BLaER1 (cell line): ENCODE results near the gene MUC20.
"Not testable (repeated sequence)": the region's sequence is repeated elsewhere in the genome, so short reads cannot be mapped to it uniquely, and the experiment has no call there.

Experiments used
- H3K27ac ChIP-seq: shearing (Covaris generic); formaldehyde crosslinking; 2 replicates; pipeline ENCODE4 v1.8.1; 2022
- H3K27me3 ChIP-seq: shearing (Covaris generic); formaldehyde crosslinking; 2 replicates; pipeline ENCODE4 v1.8.1; 2022
- H3K36me3 ChIP-seq: shearing (Covaris generic); formaldehyde crosslinking; 2 replicates; pipeline ENCODE4 v1.8.1; 2022
- H3K4me1 ChIP-seq: shearing (Covaris generic); formaldehyde crosslinking; 2 replicates; pipeline ENCODE4 v1.8.1; 2022
- H3K4me2 ChIP-seq: shearing (Covaris generic); formaldehyde crosslinking; 2 replicates; pipeline ENCODE4 v1.8.1; 2022
- H3K4me3 ChIP-seq: shearing (Covaris generic); formaldehyde crosslinking; 2 replicates; pipeline ENCODE4 v1.8.1; 2022
- H3K9ac ChIP-seq: shearing (Covaris generic); formaldehyde crosslinking; 2 replicates; pipeline ENCODE4 v1.8.1; 2022
- H3K9me3 ChIP-seq: shearing (Covaris generic); formaldehyde crosslinking; 2 replicates; pipeline ENCODE4 v1.8.1; 2022
- H4K20me1 ChIP-seq: shearing (Covaris generic); formaldehyde crosslinking; 2 replicates; pipeline ENCODE4 v1.8.1; 2022
- Cebpa-rat ChIP-seq: shearing (Covaris generic); IDR thresholded peaks from 2 replicates; pipeline ENCODE4 v1.8.1; 2022

MUC20 gene

GRCh38 chr3:195689184-195690070, 31.4 kb upstream of the MUC20 start:
- H3K36me3 ChIP-seq = peaks cover 70% of the 10 kb centered on the region
- H3K4me1 ChIP-seq = peaks cover 17% of the 10 kb centered on the region
- H3K4me2 ChIP-seq = peak overlapping the region; percentile 36

GRCh38 chr3:195690951-195691350, 29.8 kb upstream of the MUC20 start:
- Histone ChIP-seq H3K36me3 (peaks cover 79% of the 10 kb centered on the region), H3K9ac (no peak overlapping the region), H3K27ac (no peak overlapping the region), H3K27me3 (no peaks in the 10 kb centered on the region), H3K4me2 (no peak overlapping the region), H3K9me3 (no peaks in the 10 kb centered on the region; the same call in 1 of the 2 replicates), H3K4me1 (peaks cover 10% of the 10 kb centered on the region), H3K4me3 (no peak overlapping the region), H4K20me1 (no peaks in the 10 kb centered on the region)
- no peak for TF ChIP-seq Cebpa-rat

More at GRCh38 chr3:195689184-195690070, 31.4 kb upstream of the MUC20 start:
- not testable (repeated sequence) for H4K20me1 ChIP-seq, H3K9me3 ChIP-seq, H3K9ac ChIP-seq, H3K27me3 ChIP-seq, H3K4me3 ChIP-seq
- peak overlapping the region; percentile 38; the same call in 1 of the 2 replicates for H3K27ac ChIP-seq

DNA sequence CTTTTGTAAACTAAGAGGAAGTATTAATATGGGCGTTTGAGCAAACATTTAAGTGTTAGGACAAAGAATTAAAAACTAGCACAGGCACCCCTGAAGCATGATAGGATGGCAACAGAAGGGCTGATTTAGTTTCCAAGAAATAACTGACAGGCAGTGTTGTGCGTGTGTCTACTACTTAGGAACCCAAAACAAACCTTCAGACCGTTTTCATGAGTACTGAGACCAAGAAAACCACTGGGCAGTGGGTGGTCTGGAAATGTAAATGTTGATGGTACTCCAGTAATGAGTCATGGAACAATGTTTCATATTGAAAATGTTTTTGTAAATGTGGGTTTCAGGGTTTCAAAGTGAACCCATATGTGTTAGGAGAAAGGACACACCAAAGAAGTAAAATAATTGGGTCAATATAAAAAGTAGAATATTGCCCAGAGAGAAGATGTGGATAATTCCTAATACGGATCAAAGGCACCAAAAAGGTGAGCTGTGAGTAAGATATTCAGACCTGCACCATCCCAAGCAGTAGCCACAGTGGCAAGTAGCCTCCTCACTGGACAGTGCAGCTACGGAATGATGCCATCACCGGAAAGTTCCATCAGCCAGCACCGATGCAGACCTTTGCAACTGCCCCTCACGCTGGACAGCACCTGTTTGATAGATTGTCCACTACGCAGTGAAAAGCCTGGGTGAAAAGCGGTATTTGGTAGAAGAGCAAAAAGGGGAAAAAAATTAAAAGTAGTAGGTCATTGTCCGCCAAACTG, 29.0 kb upstream of the MUC20 start:
- H3K27ac ChIP-seq, H3K4me3 ChIP-seq, H3K9ac ChIP-seq, H3K27me3 ChIP-seq, H3K4me2 ChIP-seq, H3K9me3 ChIP-seq, H4K20me1 ChIP-seq: not testable (repeated sequence)
- Histone ChIP-seq H3K4me1 (peaks cover 10% of the 10 kb centered on the region), H3K36me3 (peaks cover 79% of the 10 kb centered on the region)

- Histone ChIP-seq H3K36me3 (peaks cover 81% of the 10 kb centered on the region), H4K20me1 (no peaks in the 10 kb centered on the region), H3K4me2 (no peak overlapping the region), H3K4me3 (no peak overlapping the region), H3K9me3 (no peaks in the 10 kb centered on the region; the same call in 1 of the 2 replicates), H3K27ac (no peak overlapping the region), H3K9ac (no peak overlapping the region), H3K4me1 (peaks cover 10% of the 10 kb centered on the region), H3K27me3 (no peaks in the 10 kb centered on the region)
- TF ChIP-seq Cebpa-rat = no peak
Observed at GRCh38 chr3:195692354-195692685, 28.5 kb upstream of the MUC20 start.

GRCh38 chr3:195692781-195693427, 27.9 kb upstream of the MUC20 start:
- Histone ChIP-seq H3K4me3 (no peak overlapping the region), H3K9me3 (no peaks in the 10 kb centered on the region; the same call in 1 of the 2 replicates), H3K4me1 (peaks cover 10% of the 10 kb centered on the region), H3K27ac (no peak overlapping the region), H3K4me2 (no peak overlapping the region), H3K27me3 (no peaks in the 10 kb centered on the region), H3K36me3 (peaks cover 82% of the 10 kb centered on the region), H4K20me1 (no peaks in the 10 kb centered on the region), H3K9ac (no peak overlapping the region)
- TF ChIP-seq Cebpa-rat = no peak

- Histone ChIP-seq H3K27ac (no peak overlapping the region), H4K20me1 (no peaks in the 10 kb centered on the region), H3K27me3 (no peaks in the 10 kb centered on the region), H3K4me2 (no peak overlapping the region), H3K9ac (no peak overlapping the region), H3K4me3 (no peak overlapping the region), H3K4me1 (peaks cover 10% of the 10 kb centered on the region), H3K36me3 (peaks cover 87% of the 10 kb centered on the region), H3K9me3 (no peaks in the 10 kb centered on the region; the same call in 1 of the 2 replicates)
- TF ChIP-seq Cebpa-rat = no peak
Observed at GRCh38 chr3:195693428-195694216, 27.2 kb upstream of the MUC20 start.

GRCh38 chr3:195694217-195695076, 26.3 kb upstream of the MUC20 start:
- H3K4me1 ChIP-seq, H3K27ac ChIP-seq, H3K9ac ChIP-seq, H4K20me1 ChIP-seq, H3K4me3 ChIP-seq, H3K4me2 ChIP-seq, H3K9me3 ChIP-seq, H3K27me3 ChIP-seq: not testable (repeated sequence)
- peaks cover 89% of the 10 kb centered on the region for H3K36me3 ChIP-seq

- Histone ChIP-seq H3K9me3 (no peaks in the 10 kb centered on the region; the same call in 1 of the 2 replicates), H4K20me1 (no peaks in the 10 kb centered on the region), H3K4me3 (no peak overlapping the region), H3K9ac (no peak overlapping the region), H3K4me2 (no peak overlapping the region), H3K36me3 (peaks cover 85% of the 10 kb centered on the region), H3K4me1 (no peaks in the 10 kb centered on the region), H3K27me3 (no peaks in the 10 kb centered on the region), H3K27ac (no peak overlapping the region)
- no peak for TF ChIP-seq Cebpa-rat
Observed at GRCh38 chr3:195696632-195697278, 24.0 kb upstream of the MUC20 start.
